HepG2 (cell line): ENCODE data around the gene ST6GALNAC2. TPM values are rescaled to one million over a fixed set of nuclear protein-coding genes. Genes with fewer than 3 reads are reported as not detected.

Source experiments
- EP300 ChIP-seq, 3 experiments: sonication (generic) in 1 of 3; formaldehyde crosslinking in 1 of 3; IDR thresholded peaks; 2 replicates each; pipeline versions ENCODE4 v1.5.1 to v1.6.1; 2011 to 2020; ENCODE audit warnings: low read depth in 2 of 3, low read length in 2 of 3, borderline replicate concordance in 1 of 3, improper control_type of control experiment in 1 of 3, mild to moderate bottlenecking in 1 of 3, missing genetic modification reagents in 1 of 3, moderate library complexity in 1 of 3
- FOXA1 ChIP-seq, 2 experiments: fragments of 450-650 bp in 1 of 2; sonication (generic) in 1 of 2; formaldehyde crosslinking in 1 of 2; IDR thresholded peaks; 2 replicates each; pipeline versions ENCODE4 v1.4.0 to v1.6.1; 2016 to 2020; ENCODE audit warnings: missing genetic modification reagents in 1 of 2
- HMGA1 ChIP-seq: sonication (generic); formaldehyde crosslinking; conservative IDR thresholded peaks from 2 replicates; pipeline ENCODE4 v1.4.0; 2020; ENCODE audit warnings: missing genetic modification reagents
- KLF15 ChIP-seq: sonication (generic); formaldehyde crosslinking; IDR thresholded peaks from 2 replicates; pipeline ENCODE4 v1.8.1; 2023; ENCODE audit warnings: borderline replicate concordance, mild to moderate bottlenecking, inconsistent platforms, missing genetic modification reagents, mixed read lengths
- MTF2 ChIP-seq: sonication (generic); formaldehyde crosslinking; IDR thresholded peaks from 2 replicates; pipeline ENCODE4 v1.5.0; 2020; ENCODE audit warnings: missing genetic modification reagents, borderline replicate concordance
- POGZ ChIP-seq: sonication (generic); formaldehyde crosslinking; IDR thresholded peaks from 2 replicates; pipeline ENCODE4 v1.4.0; 2020; ENCODE audit warnings: mild to moderate bottlenecking, missing genetic modification reagents
- RBFOX2 ChIP-seq: fragments of 200-400 bp; formaldehyde crosslinking; IDR thresholded peaks from 2 replicates; pipeline ENCODE4 v1.6.1; 2017; ENCODE audit warnings: low read depth, mild to moderate bottlenecking, low read length
- STAT5B ChIP-seq: sonication (generic); formaldehyde crosslinking; IDR thresholded peaks from 2 replicates; pipeline ENCODE4 v1.4.0; 2020; ENCODE audit warnings: missing genetic modification reagents
- ZFY ChIP-seq: sonication (generic); formaldehyde crosslinking; IDR thresholded peaks from 2 replicates; pipeline ENCODE4 v1.4.0; 2020; ENCODE audit warnings: missing genetic modification reagents
- ZNF235 ChIP-seq: sonication (generic); formaldehyde crosslinking; IDR thresholded peaks from 2 replicates; pipeline ENCODE4 v1.8.1; 2023; ENCODE audit warnings: mild to moderate bottlenecking, missing genetic modification reagents, borderline replicate concordance
- ZNF614 ChIP-seq: IDR thresholded peaks from 2 replicates; pipeline ENCODE4 v1.6.1; 2018; ENCODE audit warnings: missing biosample characterization, missing genetic modification reagents, inconsistent platforms, borderline replicate concordance
- ZSCAN22 ChIP-seq: sonication (generic); formaldehyde crosslinking; IDR thresholded peaks from 2 replicates; pipeline ENCODE4 v1.4.0; 2020; ENCODE audit warnings: mild to moderate bottlenecking, missing genetic modification reagents
- polyA plus RNA-seq, 8 experiments: library from polyadenylated mRNA; depleted of rRNA in 3 of 8; stranded (reverse) in 7 of 8; unstranded in 1 of 8; fragments of >200 nt; fragmentation: Illumina TruSeq in 4 of 8; extraction: Trizol in 4 of 8; gene quantifications; 2 replicates each; pipeline versions ENCODE4 v1.2.1 to v1.2.3, GENCODE V29; 2011 to 2016; ENCODE audit warnings: low read depth in 4 of 8, missing spikeins in 1 of 8, mixed read lengths in 1 of 8; ENCODE audit not compliant: insufficient read depth in 1 of 8
- total RNA-seq, 5 experiments: library from RNA; depleted of rRNA; stranded (reverse); fragments of >200 nt; fragmentation: Illumina TruSeq; extraction: Trizol; gene quantifications; 2 replicates each; pipeline ENCODE4 v1.2.3, GENCODE V29; 2016; ENCODE audit warnings: low read depth in 1 of 5
- TF ChIP-seq, protein P1 (sequence below): sonication (generic); formaldehyde crosslinking; conservative IDR thresholded peaks from 2 replicates; pipeline ENCODE4 v1.8.0; 2022; ENCODE audit warnings: missing genetic modification reagents
- TF ChIP-seq, protein P2 (sequence below): sonication (generic); formaldehyde crosslinking; IDR thresholded peaks from 2 replicates; pipeline ENCODE4 v1.8.0; 2022; ENCODE audit warnings: mild to moderate bottlenecking, missing genetic modification reagents, moderate library complexity
- TF ChIP-seq, protein P3 (sequence below): sonication (generic); formaldehyde crosslinking; IDR thresholded peaks from 2 replicates; pipeline ENCODE4 v1.5.0; 2020; ENCODE audit warnings: mild to moderate bottlenecking, missing genetic modification reagents
- TF ChIP-seq, protein P4 (sequence below): sonication (generic); formaldehyde crosslinking; IDR thresholded peaks from 2 replicates; pipeline ENCODE4 v1.5.0; 2020; ENCODE audit warnings: missing genetic modification reagents
- TF ChIP-seq, protein P5 (sequence below): sonication (generic); formaldehyde crosslinking; conservative IDR thresholded peaks from 2 replicates; pipeline ENCODE4 v1.4.0; 2020; ENCODE audit warnings: missing genetic modification reagents
- TF ChIP-seq, protein P6 (sequence below): sonication (generic); formaldehyde crosslinking; IDR thresholded peaks from 2 replicates; pipeline ENCODE4 v1.5.0; 2020; ENCODE audit warnings: mild to moderate bottlenecking, missing genetic modification reagents

The ST6GALNAC2 gene
- total and polyA plus RNA-seq, 2 of the 13 experiments (the other 11 are each of a cell fraction or from before 2014, with no cell fraction given) = 0.12 to 0.49 TPM

DNA sequence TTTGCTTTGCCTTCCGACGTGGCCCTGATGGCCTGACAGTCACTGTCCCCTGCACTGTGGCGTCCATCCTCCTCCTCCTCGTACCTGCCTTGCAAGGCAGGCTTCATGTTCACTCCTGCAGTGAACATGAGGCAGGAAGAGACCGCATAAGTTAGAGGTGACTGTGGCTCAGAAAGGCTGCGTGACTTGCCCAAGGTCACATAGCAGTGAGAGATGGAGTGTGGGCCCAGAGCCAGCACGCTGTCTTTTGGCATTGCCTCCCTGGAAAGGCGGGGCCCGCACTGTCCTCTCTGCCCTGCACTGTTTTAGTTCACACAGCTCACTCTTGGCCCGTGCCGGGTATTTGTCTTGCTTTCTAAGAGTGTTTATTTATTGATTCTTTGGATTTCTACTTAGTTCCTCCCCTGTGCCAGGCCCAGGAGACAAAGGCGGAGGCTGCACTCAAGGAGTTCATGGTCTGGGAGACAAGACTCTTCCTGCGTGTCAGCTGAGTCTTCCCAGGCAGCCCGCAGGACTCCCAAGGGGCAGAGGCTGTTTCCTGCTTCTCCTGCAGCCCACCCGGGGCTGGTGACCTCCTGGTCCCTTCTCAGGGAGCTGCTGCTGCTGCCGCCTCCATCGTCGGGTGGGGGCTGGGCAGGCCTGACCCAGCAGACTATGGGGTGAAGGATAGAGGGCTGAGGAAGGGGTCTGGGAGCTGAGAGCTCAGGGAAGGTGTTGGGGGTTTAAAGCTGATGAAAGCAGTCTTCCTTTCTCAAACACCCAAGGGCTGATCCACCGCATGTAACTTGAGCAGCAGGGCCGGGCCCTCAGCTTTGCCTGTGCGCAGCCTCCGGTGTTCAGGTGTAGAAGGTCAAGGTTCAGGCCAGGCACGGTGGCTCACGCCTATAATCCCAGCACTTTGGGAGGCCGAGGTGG, 60.8 kb downstream of the ST6GALNAC2 start (continued):
- TF ChIP-seq ZFY (CRISPR knock-in tag) = peak; percentile 69
- no peak for TF ChIP-seq KLF15 (CRISPR knock-in tag)
- TF ChIP-seq EP300 (IDR thresholded peaks at IDR 0.05; ENCODE audit: low read depth in 2 of 2, low read length in 2 of 2) = peak in 1 of 2 experiments; percentile 27; a peak in 1 of 4 replicates
- TF ChIP-seq EP300 (CRISPR knock-in tag; IDR thresholded peaks at IDR 0.05; ENCODE audit: borderline replicate concordance) = peak; percentile 28
- TF ChIP-seq HMGA1 (CRISPR knock-in tag) = no peak
- TF ChIP-seq ZNF614 = no peak
- TF ChIP-seq STAT5B (CRISPR knock-in tag) = no peak
- TF ChIP-seq ZNF235 (CRISPR knock-in tag) = no peak; the same call in 1 of the 2 replicates
- TF ChIP-seq, protein P1, sequence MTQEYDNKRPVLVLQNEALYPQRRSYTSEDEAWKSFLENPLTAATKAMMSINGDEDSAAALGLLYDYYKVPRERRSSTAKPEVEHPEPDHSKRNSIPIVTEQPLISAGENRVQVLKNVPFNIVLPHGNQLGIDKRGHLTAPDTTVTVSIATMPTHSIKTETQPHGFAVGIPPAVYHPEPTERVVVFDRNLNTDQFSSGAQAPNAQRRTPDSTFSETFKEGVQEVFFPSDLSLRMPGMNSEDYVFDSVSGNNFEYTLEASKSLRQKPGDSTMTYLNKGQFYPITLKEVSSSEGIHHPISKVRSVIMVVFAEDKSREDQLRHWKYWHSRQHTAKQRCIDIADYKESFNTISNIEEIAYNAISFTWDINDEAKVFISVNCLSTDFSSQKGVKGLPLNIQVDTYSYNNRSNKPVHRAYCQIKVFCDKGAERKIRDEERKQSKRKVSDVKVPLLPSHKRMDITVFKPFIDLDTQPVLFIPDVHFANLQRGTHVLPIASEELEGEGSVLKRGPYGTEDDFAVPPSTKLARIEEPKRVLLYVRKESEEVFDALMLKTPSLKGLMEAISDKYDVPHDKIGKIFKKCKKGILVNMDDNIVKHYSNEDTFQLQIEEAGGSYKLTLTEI = no peak
- TF ChIP-seq, protein P2, sequence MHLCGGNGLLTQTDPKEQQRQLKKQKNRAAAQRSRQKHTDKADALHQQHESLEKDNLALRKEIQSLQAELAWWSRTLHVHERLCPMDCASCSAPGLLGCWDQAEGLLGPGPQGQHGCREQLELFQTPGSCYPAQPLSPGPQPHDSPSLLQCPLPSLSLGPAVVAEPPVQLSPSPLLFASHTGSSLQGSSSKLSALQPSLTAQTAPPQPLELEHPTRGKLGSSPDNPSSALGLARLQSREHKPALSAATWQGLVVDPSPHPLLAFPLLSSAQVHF (CRISPR knock-in tag) = no peak
- TF ChIP-seq FOXA1 (IDR thresholded peaks at IDR 0.05) = no peak
- no peak for TF ChIP-seq FOXA1 (CRISPR knock-in tag; IDR thresholded peaks at IDR 0.05)
- 0 out of 2 replicates have a peak, but pooled peaks have one; percentile 53 for TF ChIP-seq MTF2 (CRISPR knock-in tag)
- TF ChIP-seq, protein P3, sequence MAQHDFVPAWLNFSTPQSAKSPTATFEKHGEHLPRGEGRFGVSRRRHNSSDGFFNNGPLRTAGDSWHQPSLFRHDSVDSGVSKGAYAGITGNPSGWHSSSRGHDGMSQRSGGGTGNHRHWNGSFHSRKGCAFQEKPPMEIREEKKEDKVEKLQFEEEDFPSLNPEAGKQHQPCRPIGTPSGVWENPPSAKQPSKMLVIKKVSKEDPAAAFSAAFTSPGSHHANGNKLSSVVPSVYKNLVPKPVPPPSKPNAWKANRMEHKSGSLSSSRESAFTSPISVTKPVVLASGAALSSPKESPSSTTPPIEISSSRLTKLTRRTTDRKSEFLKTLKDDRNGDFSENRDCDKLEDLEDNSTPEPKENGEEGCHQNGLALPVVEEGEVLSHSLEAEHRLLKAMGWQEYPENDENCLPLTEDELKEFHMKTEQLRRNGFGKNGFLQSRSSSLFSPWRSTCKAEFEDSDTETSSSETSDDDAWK (CRISPR knock-in tag) = no peak
- TF ChIP-seq ZSCAN22 (CRISPR knock-in tag) = no peak
- TF ChIP-seq, protein P4, sequence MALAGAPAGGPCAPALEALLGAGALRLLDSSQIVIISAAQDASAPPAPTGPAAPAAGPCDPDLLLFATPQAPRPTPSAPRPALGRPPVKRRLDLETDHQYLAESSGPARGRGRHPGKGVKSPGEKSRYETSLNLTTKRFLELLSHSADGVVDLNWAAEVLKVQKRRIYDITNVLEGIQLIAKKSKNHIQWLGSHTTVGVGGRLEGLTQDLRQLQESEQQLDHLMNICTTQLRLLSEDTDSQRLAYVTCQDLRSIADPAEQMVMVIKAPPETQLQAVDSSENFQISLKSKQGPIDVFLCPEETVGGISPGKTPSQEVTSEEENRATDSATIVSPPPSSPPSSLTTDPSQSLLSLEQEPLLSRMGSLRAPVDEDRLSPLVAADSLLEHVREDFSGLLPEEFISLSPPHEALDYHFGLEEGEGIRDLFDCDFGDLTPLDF (CRISPR knock-in tag) = no peak
- TF ChIP-seq POGZ (CRISPR knock-in tag) = peak; percentile 25; the same call in 1 of the 2 replicates
- TF ChIP-seq RBFOX2 = no peak
- TF ChIP-seq, protein P5, sequence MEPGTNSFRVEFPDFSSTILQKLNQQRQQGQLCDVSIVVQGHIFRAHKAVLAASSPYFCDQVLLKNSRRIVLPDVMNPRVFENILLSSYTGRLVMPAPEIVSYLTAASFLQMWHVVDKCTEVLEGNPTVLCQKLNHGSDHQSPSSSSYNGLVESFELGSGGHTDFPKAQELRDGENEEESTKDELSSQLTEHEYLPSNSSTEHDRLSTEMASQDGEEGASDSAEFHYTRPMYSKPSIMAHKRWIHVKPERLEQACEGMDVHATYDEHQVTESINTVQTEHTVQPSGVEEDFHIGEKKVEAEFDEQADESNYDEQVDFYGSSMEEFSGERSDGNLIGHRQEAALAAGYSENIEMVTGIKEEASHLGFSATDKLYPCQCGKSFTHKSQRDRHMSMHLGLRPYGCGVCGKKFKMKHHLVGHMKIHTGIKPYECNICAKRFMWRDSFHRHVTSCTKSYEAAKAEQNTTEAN = 0 out of 2 replicates have a peak, but pooled peaks have one; percentile 28
- TF ChIP-seq, protein P6, sequence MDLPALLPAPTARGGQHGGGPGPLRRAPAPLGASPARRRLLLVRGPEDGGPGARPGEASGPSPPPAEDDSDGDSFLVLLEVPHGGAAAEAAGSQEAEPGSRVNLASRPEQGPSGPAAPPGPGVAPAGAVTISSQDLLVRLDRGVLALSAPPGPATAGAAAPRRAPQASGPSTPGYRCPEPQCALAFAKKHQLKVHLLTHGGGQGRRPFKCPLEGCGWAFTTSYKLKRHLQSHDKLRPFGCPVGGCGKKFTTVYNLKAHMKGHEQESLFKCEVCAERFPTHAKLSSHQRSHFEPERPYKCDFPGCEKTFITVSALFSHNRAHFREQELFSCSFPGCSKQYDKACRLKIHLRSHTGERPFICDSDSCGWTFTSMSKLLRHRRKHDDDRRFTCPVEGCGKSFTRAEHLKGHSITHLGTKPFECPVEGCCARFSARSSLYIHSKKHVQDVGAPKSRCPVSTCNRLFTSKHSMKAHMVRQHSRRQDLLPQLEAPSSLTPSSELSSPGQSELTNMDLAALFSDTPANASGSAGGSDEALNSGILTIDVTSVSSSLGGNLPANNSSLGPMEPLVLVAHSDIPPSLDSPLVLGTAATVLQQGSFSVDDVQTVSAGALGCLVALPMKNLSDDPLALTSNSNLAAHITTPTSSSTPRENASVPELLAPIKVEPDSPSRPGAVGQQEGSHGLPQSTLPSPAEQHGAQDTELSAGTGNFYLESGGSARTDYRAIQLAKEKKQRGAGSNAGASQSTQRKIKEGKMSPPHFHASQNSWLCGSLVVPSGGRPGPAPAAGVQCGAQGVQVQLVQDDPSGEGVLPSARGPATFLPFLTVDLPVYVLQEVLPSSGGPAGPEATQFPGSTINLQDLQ (CRISPR knock-in tag) = no peak; the same call in 1 of the 2 replicates
